SK-N-SH treated with all-trans-retinoic acid at 6 μM for 48 hours (cell line): Measurements from ENCODE around the gene IGF2BP1.

Source experiments
- ARNTL ChIP-seq: fragments of 450-650 bp; formaldehyde crosslinking; IDR thresholded peaks from 2 replicates; pipeline ENCODE4 v1.5.0; 2020; ENCODE audit warnings: low read depth, mild to moderate bottlenecking, moderate library complexity, borderline replicate concordance
- ESRRG ChIP-seq: fragments of 250-450 bp; sonication (Bioruptor Pico); IDR thresholded peaks from 2 replicates; pipeline ENCODE4 v1.6.1; 2021; ENCODE audit warnings: mild to moderate bottlenecking
- GLIS3 ChIP-seq: fragments of 250-450 bp; sonication (Bioruptor Pico); IDR thresholded peaks from 2 replicates; pipeline ENCODE4 v1.5.0; 2020; ENCODE audit warnings: mild to moderate bottlenecking, moderate library complexity
- ISL1 ChIP-seq: fragments of 250-450 bp; sonication (Bioruptor Pico); IDR thresholded peaks from 2 replicates; pipeline ENCODE4 v2.1.2; 2022; ENCODE audit warnings: mild to moderate bottlenecking, moderate library complexity
- SNAI2 ChIP-seq: fragments of 250-450 bp; sonication (Bioruptor Pico); IDR thresholded peaks from 2 replicates; pipeline ENCODE4 v1.5.0; 2020; ENCODE audit warnings: mild to moderate bottlenecking, moderate library complexity
- TCF4 ChIP-seq: fragments of 250-450 bp; sonication (Bioruptor Pico); IDR thresholded peaks from 2 replicates; pipeline ENCODE4 v1.8.0; 2021; ENCODE audit warnings: mild to moderate bottlenecking, moderate library complexity, borderline replicate concordance
- TOX ChIP-seq: fragments of 250-450 bp; sonication (Bioruptor Pico); IDR thresholded peaks from 2 replicates; pipeline ENCODE4 v1.8.0; 2021; ENCODE audit warnings: mild to moderate bottlenecking, moderate library complexity, borderline replicate concordance
- ZFP3 ChIP-seq: fragments of 250-450 bp; sonication (Bioruptor Pico); IDR thresholded peaks from 2 replicates; pipeline ENCODE4 v1.5.0; 2020; ENCODE audit warnings: mild to moderate bottlenecking, moderate library complexity
- ZFP30 ChIP-seq: fragments of 450-650 bp; formaldehyde crosslinking; IDR thresholded peaks from 2 replicates; pipeline ENCODE4 v1.5.0; 2022; ENCODE audit warnings: mild to moderate bottlenecking, moderate library complexity
- TF ChIP-seq, protein P1 (sequence below): fragments of 250-450 bp; sonication (Bioruptor Pico); IDR thresholded peaks from 2 replicates; pipeline ENCODE4 v1.5.0; 2020; ENCODE audit warnings: mild to moderate bottlenecking, moderate library complexity
- TF ChIP-seq, protein P2 (sequence below): fragments of 250-450 bp; sonication (Bioruptor Pico); IDR thresholded peaks from 2 replicates; pipeline ENCODE4 v1.5.1; 2020; ENCODE audit warnings: low read depth, mild to moderate bottlenecking, moderate library complexity
- TF ChIP-seq, protein P3 (sequence below): fragments of 250-450 bp; sonication (Bioruptor Pico); IDR thresholded peaks from 2 replicates; pipeline ENCODE4 v1.5.1; 2021; ENCODE audit warnings: mild to moderate bottlenecking, moderate library complexity

DNA sequence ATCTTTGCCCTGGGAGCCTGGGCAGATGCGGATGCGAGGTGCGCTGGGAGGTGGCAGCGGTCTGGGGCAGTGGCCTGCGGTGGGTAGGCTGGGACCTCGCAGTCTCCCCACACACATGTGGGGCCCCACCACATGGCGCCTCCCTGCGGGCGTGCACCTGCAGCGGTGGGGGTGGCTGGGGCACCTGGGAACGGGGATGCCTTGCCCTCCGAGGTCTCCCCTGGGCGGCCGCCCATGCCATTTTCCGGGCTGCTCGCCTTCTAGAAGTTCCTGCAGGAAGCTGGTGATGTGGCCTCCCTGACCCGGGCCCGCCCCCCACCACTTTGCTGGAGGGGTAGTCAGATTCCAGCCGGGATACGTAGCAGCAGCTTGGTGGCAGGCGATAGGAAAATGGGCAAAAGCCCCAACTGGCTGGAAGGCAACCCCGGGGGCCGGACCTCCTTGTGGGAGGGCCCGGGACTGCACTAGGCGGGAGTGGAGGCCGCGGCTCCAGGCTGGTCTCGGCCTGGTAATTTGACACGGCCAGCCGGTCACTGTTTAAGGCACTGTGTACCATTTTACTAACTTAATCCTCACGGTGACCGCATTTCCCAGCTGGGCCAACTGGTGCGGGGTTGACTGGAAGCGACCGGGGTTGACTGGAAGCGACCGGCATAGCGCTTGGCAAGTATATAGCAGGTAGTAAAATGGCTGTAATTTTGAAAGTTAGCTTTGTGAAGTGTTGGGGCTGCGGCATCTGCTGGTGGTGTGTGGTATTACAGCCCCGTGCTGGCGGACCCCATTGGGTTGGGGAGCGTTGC lies 38.5 kb downstream of the IGF2BP1 start:
- TF ChIP-seq, protein P1, sequence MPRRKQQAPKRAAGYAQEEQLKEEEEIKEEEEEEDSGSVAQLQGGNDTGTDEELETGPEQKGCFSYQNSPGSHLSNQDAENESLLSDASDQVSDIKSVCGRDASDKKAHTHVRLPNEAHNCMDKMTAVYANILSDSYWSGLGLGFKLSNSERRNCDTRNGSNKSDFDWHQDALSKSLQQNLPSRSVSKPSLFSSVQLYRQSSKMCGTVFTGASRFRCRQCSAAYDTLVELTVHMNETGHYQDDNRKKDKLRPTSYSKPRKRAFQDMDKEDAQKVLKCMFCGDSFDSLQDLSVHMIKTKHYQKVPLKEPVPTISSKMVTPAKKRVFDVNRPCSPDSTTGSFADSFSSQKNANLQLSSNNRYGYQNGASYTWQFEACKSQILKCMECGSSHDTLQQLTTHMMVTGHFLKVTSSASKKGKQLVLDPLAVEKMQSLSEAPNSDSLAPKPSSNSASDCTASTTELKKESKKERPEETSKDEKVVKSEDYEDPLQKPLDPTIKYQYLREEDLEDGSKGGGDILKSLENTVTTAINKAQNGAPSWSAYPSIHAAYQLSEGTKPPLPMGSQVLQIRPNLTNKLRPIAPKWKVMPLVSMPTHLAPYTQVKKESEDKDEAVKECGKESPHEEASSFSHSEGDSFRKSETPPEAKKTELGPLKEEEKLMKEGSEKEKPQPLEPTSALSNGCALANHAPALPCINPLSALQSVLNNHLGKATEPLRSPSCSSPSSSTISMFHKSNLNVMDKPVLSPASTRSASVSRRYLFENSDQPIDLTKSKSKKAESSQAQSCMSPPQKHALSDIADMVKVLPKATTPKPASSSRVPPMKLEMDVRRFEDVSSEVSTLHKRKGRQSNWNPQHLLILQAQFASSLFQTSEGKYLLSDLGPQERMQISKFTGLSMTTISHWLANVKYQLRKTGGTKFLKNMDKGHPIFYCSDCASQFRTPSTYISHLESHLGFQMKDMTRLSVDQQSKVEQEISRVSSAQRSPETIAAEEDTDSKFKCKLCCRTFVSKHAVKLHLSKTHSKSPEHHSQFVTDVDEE (CRISPR knock-in tag) = no peak
- TF ChIP-seq ISL1 (CRISPR knock-in tag) (no peak), TCF4 (CRISPR knock-in tag) (no peak), ARNTL (CRISPR knock-in tag) (no peak), ESRRG (CRISPR knock-in tag) (no peak), GLIS3 (CRISPR knock-in tag) (no peak), TOX (no peak), SNAI2 (CRISPR knock-in tag) (no peak), ZFP30 (CRISPR knock-in tag) (no peak), ZFP3 (CRISPR knock-in tag) (no peak)
- TF ChIP-seq, protein P2, sequence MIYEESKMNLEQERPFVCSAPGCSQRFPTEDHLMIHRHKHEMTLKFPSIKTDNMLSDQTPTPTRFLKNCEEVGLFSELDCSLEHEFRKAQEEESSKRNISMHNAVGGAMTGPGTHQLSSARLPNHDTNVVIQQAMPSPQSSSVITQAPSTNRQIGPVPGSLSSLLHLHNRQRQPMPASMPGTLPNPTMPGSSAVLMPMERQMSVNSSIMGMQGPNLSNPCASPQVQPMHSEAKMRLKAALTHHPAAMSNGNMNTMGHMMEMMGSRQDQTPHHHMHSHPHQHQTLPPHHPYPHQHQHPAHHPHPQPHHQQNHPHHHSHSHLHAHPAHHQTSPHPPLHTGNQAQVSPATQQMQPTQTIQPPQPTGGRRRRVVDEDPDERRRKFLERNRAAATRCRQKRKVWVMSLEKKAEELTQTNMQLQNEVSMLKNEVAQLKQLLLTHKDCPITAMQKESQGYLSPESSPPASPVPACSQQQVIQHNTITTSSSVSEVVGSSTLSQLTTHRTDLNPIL = no peak
- TF ChIP-seq, protein P3, sequence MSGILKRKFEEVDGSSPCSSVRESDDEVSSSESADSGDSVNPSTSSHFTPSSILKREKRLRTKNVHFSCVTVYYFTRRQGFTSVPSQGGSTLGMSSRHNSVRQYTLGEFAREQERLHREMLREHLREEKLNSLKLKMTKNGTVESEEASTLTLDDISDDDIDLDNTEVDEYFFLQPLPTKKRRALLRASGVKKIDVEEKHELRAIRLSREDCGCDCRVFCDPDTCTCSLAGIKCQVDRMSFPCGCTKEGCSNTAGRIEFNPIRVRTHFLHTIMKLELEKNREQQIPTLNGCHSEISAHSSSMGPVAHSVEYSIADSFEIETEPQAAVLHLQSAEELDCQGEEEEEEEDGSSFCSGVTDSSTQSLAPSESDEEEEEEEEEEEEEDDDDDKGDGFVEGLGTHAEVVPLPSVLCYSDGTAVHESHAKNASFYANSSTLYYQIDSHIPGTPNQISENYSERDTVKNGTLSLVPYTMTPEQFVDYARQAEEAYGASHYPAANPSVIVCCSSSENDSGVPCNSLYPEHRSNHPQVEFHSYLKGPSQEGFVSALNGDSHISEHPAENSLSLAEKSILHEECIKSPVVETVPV (CRISPR knock-in tag) = no peak
